SH-SY5Y (cell line): ENCODE data around the gene ENDOG.

Source experiments
- GATA2 ChIP-seq: IDR thresholded peaks from 2 replicates; pipeline ENCODE4 v1.6.1; 2011; ENCODE audit warnings: mild to moderate bottlenecking, low read depth, low read length
- GATA3 ChIP-seq: IDR thresholded peaks from 2 replicates; pipeline ENCODE4 v1.6.1; 2011; ENCODE audit warnings: low read depth, mild to moderate bottlenecking, low read length, moderate library complexity

GRCh38 chr9:128798896-128799295 lies 19.4 kb upstream of the ENDOG start:
- no peak for TF ChIP-seq GATA2
- no peak for TF ChIP-seq GATA3
